A549 (cell line): ENCODE measurements around the gene PRELP. TPM values are rescaled to one million over a fixed set of nuclear protein-coding genes. Genes with fewer than 3 reads are reported as not detected.

Experiments used
- ATAC-seq, 2 experiments: fragments of 200-7000 bp in 1 of 2; fragments of >200 bp in 1 of 2; cut with Nextera tagmentation in 1 of 2; cut with Tn5 transposase in 1 of 2; 3 replicates each; pipeline versions ENCODE4 v1.8.0 to v1.9.1; 2018 to 2020; ENCODE audit warnings: mild to moderate bottlenecking in 1 of 2, moderate library complexity in 1 of 2
- CTCF ChIA-PET: fragments of 300-600 bp; sonication (Branson Sonifier 250); formaldehyde crosslinking; extraction: SDS; loops from one replicate; lab custom pipeline; 2021; ENCODE audit warnings: antibody characterized with exemption, inconsistent platforms; lab: Yijun Ruan, JAX
- POLR2A ChIA-PET: fragments of 350-600 bp; formaldehyde crosslinking; extraction: SDS; loops from one replicate; lab custom pipeline; 2021; ENCODE audit warnings: antibody characterized with exemption, inconsistent platforms; lab: Yijun Ruan, JAX
- DNase-seq, 2 experiments: peaks; one replicate each; pipeline versions ENCODE4 v3.0.0 to v3.0.0-alpha.2; 2011 to 2016; ENCODE audit warnings: low read depth in 1 of 2, low spot score in 1 of 2
- FAIRE-seq: peaks from 2 replicates; lab custom pipeline; 2011; peaks lifted over from hg19 to GRCh38; lab: Jason Lieb, UNC
- H3K27ac ChIP-seq, 2 experiments: fragments of >200 bp; sonication (Bioruptor Twin); formaldehyde crosslinking; 3 replicates each; pipeline ENCODE4 v1.5.1; 2016 to 2017
- H3K4me1 ChIP-seq: fragments of >200 bp; sonication (Bioruptor Twin); formaldehyde crosslinking; 3 replicates; pipeline ENCODE4 v1.6.1; 2016
- H3K4me2 ChIP-seq: fragments of >200 bp; sonication (Bioruptor Twin); formaldehyde crosslinking; 3 replicates; pipeline ENCODE4 v1.6.1; 2016
- H3K4me3 ChIP-seq: fragments of >200 bp; sonication (Bioruptor Twin); formaldehyde crosslinking; 3 replicates; pipeline ENCODE4 v1.5.1; 2016
- H3K9me3 ChIP-seq: fragments of >200 bp; sonication (Bioruptor Twin); formaldehyde crosslinking; 3 replicates; pipeline ENCODE4 v1.6.1; 2016
- ATOH8 ChIP-seq: fragments of 250-450 bp; sonication (Bioruptor Pico); IDR thresholded peaks from 2 replicates; pipeline ENCODE4 v1.5.0; 2020; ENCODE audit warnings: low read depth, mild to moderate bottlenecking, moderate library complexity
- CEBPB ChIP-seq, 2 experiments: fragments of >200 bp in 1 of 2; sonication (Bioruptor Twin) in 1 of 2; formaldehyde crosslinking in 1 of 2; IDR thresholded peaks; 2 replicates each; pipeline ENCODE4 v1.6.1; 2012 to 2016
- E2F6 ChIP-seq: IDR thresholded peaks from 2 replicates; pipeline ENCODE4 v1.6.1; 2012; ENCODE audit warnings: low read depth, borderline replicate concordance
- EHF ChIP-seq: fragments of 250-450 bp; sonication (Bioruptor Pico); IDR thresholded peaks from 2 replicates; pipeline ENCODE4 v1.5.0; 2020; ENCODE audit warnings: mild to moderate bottlenecking
- FOSB ChIP-seq: fragments of 250-450 bp; sonication (Bioruptor Pico); IDR thresholded peaks from 2 replicates; pipeline ENCODE4 v1.5.0; 2020; ENCODE audit warnings: mild to moderate bottlenecking, moderate library complexity
- FOSL2 ChIP-seq, 2 experiments: fragments of 450-650 bp in 1 of 2; fragments of >200 bp in 1 of 2; sonication (Bioruptor Twin) in 1 of 2; formaldehyde crosslinking; IDR thresholded peaks; 2 replicates each; pipeline versions ENCODE4 v1.5.0 to v1.6.1; 2016 to 2020; ENCODE audit warnings: mild to moderate bottlenecking in 1 of 2, moderate library complexity in 1 of 2
- HDAC2 ChIP-seq: fragments of 200-600 bp; sonication (generic); IDR thresholded peaks from 2 replicates; pipeline ENCODE4 v1.6.1; 2016
- HOXB13 ChIP-seq: fragments of 250-450 bp; sonication (Bioruptor Pico); IDR thresholded peaks from 2 replicates; pipeline ENCODE4 v1.5.0; 2020; ENCODE audit warnings: low read depth, mild to moderate bottlenecking, moderate library complexity
- HOXB5 ChIP-seq: fragments of 250-450 bp; sonication (Bioruptor Pico); IDR thresholded peaks from 2 replicates; pipeline ENCODE4 v1.5.0; 2020; ENCODE audit warnings: mild to moderate bottlenecking, moderate library complexity
- JUN ChIP-seq, 2 experiments: fragments of >200 bp; sonication (Bioruptor Twin); formaldehyde crosslinking; IDR thresholded peaks; 2 replicates in 1 of 2; 3 replicates in 1 of 2; pipeline ENCODE4 v1.6.1; 2016 to 2017
- KDM1A ChIP-seq: fragments of 200-600 bp; sonication (generic); IDR thresholded peaks from 2 replicates; pipeline ENCODE4 v1.6.1; 2016; ENCODE audit warnings: low read depth, mild to moderate bottlenecking
- NR3C1 ChIP-seq: fragments of >200 bp; sonication (Bioruptor Twin); formaldehyde crosslinking; IDR thresholded peaks from 3 replicates; pipeline ENCODE4 v1.6.1; 2017
- POLR2A ChIP-seq: IDR thresholded peaks from 2 replicates; pipeline ENCODE4 v1.6.1; 2012; ENCODE audit warnings: mild to moderate bottlenecking, low read length
- POLR2AphosphoS2 ChIP-seq: conservative IDR thresholded peaks from 2 replicates; pipeline ENCODE4 v1.6.1; 2012; ENCODE audit warnings: low read length, improper control_type of control experiment, inconsistent platforms
- RFX5 ChIP-seq: fragments of 450-650 bp; IDR thresholded peaks from 2 replicates; pipeline ENCODE4 v1.7.1; 2014; ENCODE audit warnings: antibody characterized with exemption, mild to moderate bottlenecking, moderate library complexity
- SMC3 ChIP-seq: fragments of >200 bp; sonication (Bioruptor Twin); formaldehyde crosslinking; IDR thresholded peaks from 3 replicates; pipeline ENCODE4 v1.6.1; 2018; ENCODE audit warnings: inconsistent platforms
- ZNF302 ChIP-seq: fragments of 250-450 bp; sonication (Bioruptor Pico); IDR thresholded peaks from 2 replicates; pipeline ENCODE4 v1.9.0; 2021; ENCODE audit warnings: inconsistent platforms, mild to moderate bottlenecking, moderate library complexity
- WGBS: methylation state at CpG from one replicate; pipeline ENCODE4 v1.1.6; 2017; ENCODE audit errors: missing lambda C conversion rate; 5-methylcytosine and 5-hydroxymethylcytosine counted together
- polyA plus RNA-seq, 4 experiments: library from polyadenylated mRNA; depleted of rRNA in 3 of 4; stranded (reverse); fragments of >200 nt; fragmentation: RNase III in 1 of 4; extraction: RNeasy Plus Mini Kit Qiagen cat#74134 plus additional on column Dnase treatment in 1 of 4; gene quantifications; 2 replicates in 3 of 4; 3 replicates in 1 of 4; pipeline ENCODE4 v1.2.3, GENCODE V29; 2011 to 2017
- TF ChIP-seq, protein P1 (sequence below): fragments of >200 bp; sonication (Bioruptor Twin); formaldehyde crosslinking; IDR thresholded peaks from 2 replicates; pipeline ENCODE4 v1.6.1; 2016
- TF ChIP-seq, protein P2 (sequence below): fragments of >200 bp; sonication (Bioruptor Twin); formaldehyde crosslinking; IDR thresholded peaks from 3 replicates; pipeline ENCODE4 v1.6.1; 2016
- TF ChIP-seq, protein P3 (sequence below): fragments of 200-600 bp; sonication (generic); IDR thresholded peaks from 2 replicates; pipeline ENCODE4 v1.6.1; 2016; ENCODE audit warnings: antibody characterized with exemption, mild to moderate bottlenecking, moderate library complexity

PRELP gene
- polyA plus RNA-seq, 2 of the 4 experiments (the other 2 are of a cell fraction): not detected

GRCh38 chr1:203470240-203470639, 5.4 kb upstream of the PRELP start (continued):
- TF ChIP-seq POLR2AphosphoS2 (no peak), FOSB (no peak), EHF (no peak), E2F6 (no peak), CEBPB (IDR thresholded peaks at IDR 0.05) (no peak)
- TF ChIP-seq, protein P1, sequence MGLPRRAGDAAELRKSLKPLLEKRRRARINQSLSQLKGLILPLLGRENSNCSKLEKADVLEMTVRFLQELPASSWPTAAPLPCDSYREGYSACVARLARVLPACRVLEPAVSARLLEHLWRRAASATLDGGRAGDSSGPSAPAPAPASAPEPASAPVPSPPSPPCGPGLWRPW: no peak
- TF ChIP-seq, protein P2, sequence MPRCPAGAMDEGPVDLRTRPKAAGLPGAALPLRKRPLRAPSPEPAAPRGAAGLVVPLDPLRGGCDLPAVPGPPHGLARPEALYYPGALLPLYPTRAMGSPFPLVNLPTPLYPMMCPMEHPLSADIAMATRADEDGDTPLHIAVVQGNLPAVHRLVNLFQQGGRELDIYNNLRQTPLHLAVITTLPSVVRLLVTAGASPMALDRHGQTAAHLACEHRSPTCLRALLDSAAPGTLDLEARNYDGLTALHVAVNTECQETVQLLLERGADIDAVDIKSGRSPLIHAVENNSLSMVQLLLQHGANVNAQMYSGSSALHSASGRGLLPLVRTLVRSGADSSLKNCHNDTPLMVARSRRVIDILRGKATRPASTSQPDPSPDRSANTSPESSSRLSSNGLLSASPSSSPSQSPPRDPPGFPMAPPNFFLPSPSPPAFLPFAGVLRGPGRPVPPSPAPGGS: no peak
- TF ChIP-seq, all 56 proteins: peak for 0

DNA sequence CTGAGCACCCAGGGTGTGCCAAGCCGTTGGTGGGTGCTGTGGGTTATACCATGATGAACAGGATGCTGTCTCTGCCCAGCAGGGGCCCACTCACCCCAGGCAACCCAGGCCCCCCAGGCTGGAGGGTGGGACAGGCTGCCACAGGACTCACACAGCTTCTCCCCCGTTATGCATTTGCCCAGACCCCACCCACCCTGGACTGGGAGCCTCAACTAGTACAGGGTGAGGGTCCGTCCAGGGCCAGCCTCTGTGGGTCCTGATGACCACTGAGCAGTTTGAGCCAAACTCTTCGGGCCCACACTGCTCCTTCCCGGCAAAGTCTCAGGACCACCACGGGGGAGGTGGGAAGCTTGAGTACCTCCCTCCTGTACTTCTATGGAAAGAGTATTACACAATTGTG, 3.8 kb upstream of the PRELP start:
- POLR2A ChIA-PET: no interaction called here
- DNase-seq (no peak), FAIRE-seq (no peak), ATAC-seq (no peak)
- WGBS: 12% methylated on average over 4 of the region's 6 CpGs
- Histone ChIP-seq H3K27ac (no peak overlapping the region), H3K4me2 (no peak overlapping the region), H3K4me3 (no peak overlapping the region), H3K4me1 (no peaks in the 10 kb centered on the region), H3K9me3 (no peaks in the 10 kb centered on the region)
- CTCF ChIA-PET: interaction anchor here (0.6 to 2.4 kb wide), 4 partner anchors 16 to 134 kb away, joined by 3 to 9 read pairs (median 4); no protein-coding TSS in a partner anchor
- TF ChIP-seq, protein P1: no peak
- TF ChIP-seq POLR2A (no peak), HOXB13 (CRISPR knock-in tag) (no peak), KDM1A (no peak), HOXB5 (CRISPR knock-in tag) (no peak), ATOH8 (CRISPR knock-in tag) (no peak), NR3C1 (no peak), HDAC2 (no peak), SMC3 (no peak), RFX5 (no peak), FOSL2 (IDR thresholded peaks at IDR 0.05) (no peak), FOSL2 (CRISPR knock-in tag; IDR thresholded peaks at IDR 0.05) (no peak), CEBPB (IDR thresholded peaks at IDR 0.05) (no peak), ZNF302 (CRISPR knock-in tag) (no peak), JUN (IDR thresholded peaks at IDR 0.05) (no peak)
- TF ChIP-seq, protein P3, sequence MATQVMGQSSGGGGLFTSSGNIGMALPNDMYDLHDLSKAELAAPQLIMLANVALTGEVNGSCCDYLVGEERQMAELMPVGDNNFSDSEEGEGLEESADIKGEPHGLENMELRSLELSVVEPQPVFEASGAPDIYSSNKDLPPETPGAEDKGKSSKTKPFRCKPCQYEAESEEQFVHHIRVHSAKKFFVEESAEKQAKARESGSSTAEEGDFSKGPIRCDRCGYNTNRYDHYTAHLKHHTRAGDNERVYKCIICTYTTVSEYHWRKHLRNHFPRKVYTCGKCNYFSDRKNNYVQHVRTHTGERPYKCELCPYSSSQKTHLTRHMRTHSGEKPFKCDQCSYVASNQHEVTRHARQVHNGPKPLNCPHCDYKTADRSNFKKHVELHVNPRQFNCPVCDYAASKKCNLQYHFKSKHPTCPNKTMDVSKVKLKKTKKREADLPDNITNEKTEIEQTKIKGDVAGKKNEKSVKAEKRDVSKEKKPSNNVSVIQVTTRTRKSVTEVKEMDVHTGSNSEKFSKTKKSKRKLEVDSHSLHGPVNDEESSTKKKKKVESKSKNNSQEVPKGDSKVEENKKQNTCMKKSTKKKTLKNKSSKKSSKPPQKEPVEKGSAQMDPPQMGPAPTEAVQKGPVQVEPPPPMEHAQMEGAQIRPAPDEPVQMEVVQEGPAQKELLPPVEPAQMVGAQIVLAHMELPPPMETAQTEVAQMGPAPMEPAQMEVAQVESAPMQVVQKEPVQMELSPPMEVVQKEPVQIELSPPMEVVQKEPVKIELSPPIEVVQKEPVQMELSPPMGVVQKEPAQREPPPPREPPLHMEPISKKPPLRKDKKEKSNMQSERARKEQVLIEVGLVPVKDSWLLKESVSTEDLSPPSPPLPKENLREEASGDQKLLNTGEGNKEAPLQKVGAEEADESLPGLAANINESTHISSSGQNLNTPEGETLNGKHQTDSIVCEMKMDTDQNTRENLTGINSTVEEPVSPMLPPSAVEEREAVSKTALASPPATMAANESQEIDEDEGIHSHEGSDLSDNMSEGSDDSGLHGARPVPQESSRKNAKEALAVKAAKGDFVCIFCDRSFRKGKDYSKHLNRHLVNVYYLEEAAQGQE: no peak
